Embryonic facial prominence (tissue), 1 donor: ENCODE data around the gene CILP2.

Source experiments
- DNase-seq: peaks from one replicate; pipeline ENCODE4 v3.0.0-alpha.2; 2016; ENCODE audit errors: extremely low spot score

The CILP2 gene

GRCh38 chr19:19538061-19538784 lies at the start of gene CILP2:
Gene CILP2, plus strand, starts transcription at chr19:19538265. Its CDS starts 85 bp downstream, at chr19:19538350.
- DNase-seq, result peak; percentile 5

GRCh38 chr19:19488875-19489690 lies 49.0 kb upstream of the CILP2 start:
- DNase-seq, result peak; percentile 86

GRCh38 chr19:19489804-19490204 lies 48.3 kb upstream of the CILP2 start:
- no peak for DNase-seq

GRCh38 chr19:19490214-19490968 lies 47.7 kb upstream of the CILP2 start:
- DNase-seq, result peak; percentile 77

- no peak for DNase-seq
Observed at GRCh38 chr19:19491321-19492025, 46.6 kb upstream of the CILP2 start.

- DNase-seq, result no peak
Observed at GRCh38 chr19:19492026-19492610, 45.9 kb upstream of the CILP2 start.

- no peak for DNase-seq
Observed at GRCh38 chr19:19493841-19494546, 44.1 kb upstream of the CILP2 start.

GRCh38 chr19:19495614-19496603 lies 42.2 kb upstream of the CILP2 start:
- DNase-seq, result no peak

GRCh38 chr19:19498255-19498991 lies 39.6 kb upstream of the CILP2 start:
- DNase-seq, result no peak

- no peak for DNase-seq
Observed at GRCh38 chr19:19499272-19499995, 38.6 kb upstream of the CILP2 start.

- DNase-seq, result no peak
Observed at GRCh38 chr19:19500975-19501644, 37.0 kb upstream of the CILP2 start.

GRCh38 chr19:19501798-19502197 lies 36.3 kb upstream of the CILP2 start:
- DNase-seq, result no peak

- DNase-seq, result no peak
Observed at GRCh38 chr19:19502281-19502680, 35.8 kb upstream of the CILP2 start.

GRCh38 chr19:19502808-19503602 lies 35.1 kb upstream of the CILP2 start:
- no peak for DNase-seq

- no peak for DNase-seq
Observed at GRCh38 chr19:19504754-19505668, 33.1 kb upstream of the CILP2 start.
